ENCODE data around the gene ADAMTS5.

Gene ADAMTS5

GRCh38 chr21:26967062-26967913 is at the start of gene ADAMTS5:
Gene ADAMTS5, minus strand, starts transcription at chr21:26967088. Its CDS starts 697 bp downstream, at chr21:26966391.
- DNase-seq (ENCODE audit: low read depth in 2 of 2): no peak

- DNase-seq (ENCODE audit: low read depth in 2 of 2): no peak
Measured at GRCh38 chr21:27001526-27001925, 34.6 kb upstream of the ADAMTS5 start.

GRCh38 chr21:26983576-26983975 is 16.7 kb upstream of the ADAMTS5 start:
- DNase-seq (ENCODE audit: low read depth in 2 of 2): no peak

GRCh38 chr21:26982767-26983166 is 15.9 kb upstream of the ADAMTS5 start:
- no peak for DNase-seq (ENCODE audit: low read depth in 2 of 2)

GRCh38 chr21:26977746-26978145 is 10.9 kb upstream of the ADAMTS5 start:
- no peak for DNase-seq (ENCODE audit: low read depth in 2 of 2)

GRCh38 chr21:26973226-26973625 is 6.3 kb upstream of the ADAMTS5 start:
- no peak for DNase-seq (ENCODE audit: low read depth in 2 of 2)

GRCh38 chr21:26972192-26972591 is 5.3 kb upstream of the ADAMTS5 start:
- no peak for DNase-seq (ENCODE audit: low read depth in 2 of 2)

GRCh38 chr21:26969971-26970725 is 3.3 kb upstream of the ADAMTS5 start:
- no peak for DNase-seq (ENCODE audit: low read depth in 2 of 2)

GRCh38 chr21:26966649-26967061 is 233 bp downstream of the ADAMTS5 start:
- no peak for DNase-seq (ENCODE audit: low read depth in 2 of 2)

- no peak for DNase-seq (ENCODE audit: low read depth in 2 of 2)
Measured at GRCh38 chr21:26965907-26966581, 844 bp downstream of the ADAMTS5 start.

GRCh38 chr21:26965040-26965906 is 1.6 kb downstream of the ADAMTS5 start:
- DNase-seq (ENCODE audit: low read depth in 2 of 2): no peak

- DNase-seq (ENCODE audit: low read depth in 2 of 2): no peak
Measured at GRCh38 chr21:26964170-26964778, 2.6 kb downstream of the ADAMTS5 start.

- no peak for DNase-seq (ENCODE audit: low read depth in 2 of 2)
Measured at GRCh38 chr21:26962621-26963181, 4.2 kb downstream of the ADAMTS5 start.

- DNase-seq (ENCODE audit: low read depth in 2 of 2): no peak
Measured at GRCh38 chr21:26961698-26962097, 5.2 kb downstream of the ADAMTS5 start.

- DNase-seq (ENCODE audit: low read depth in 2 of 2): no peak
Measured at GRCh38 chr21:26958788-26959187, 8.1 kb downstream of the ADAMTS5 start.

- DNase-seq (ENCODE audit: low read depth in 2 of 2): no peak
Measured at GRCh38 chr21:26956813-26957212, 10.1 kb downstream of the ADAMTS5 start.

GRCh38 chr21:26956216-26956615 is 10.7 kb downstream of the ADAMTS5 start:
- no peak for DNase-seq (ENCODE audit: low read depth in 2 of 2)

- no peak for DNase-seq (ENCODE audit: low read depth in 2 of 2)
Measured at GRCh38 chr21:26954662-26955121, 12.2 kb downstream of the ADAMTS5 start.

GRCh38 chr21:26952374-26953066 is 14.4 kb downstream of the ADAMTS5 start:
- DNase-seq (ENCODE audit: low read depth in 2 of 2): no peak

GRCh38 chr21:26949830-26950229 is 17.1 kb downstream of the ADAMTS5 start:
- DNase-seq (ENCODE audit: low read depth in 2 of 2): no peak

Data from stimulated activated CD8-positive, alpha-beta memory T cell treated with anti-CD3 and anti-CD28 coated beads, Interleukin-7, amount 100 ng/mL, for 4 hours (primary cell).